Small intestine (tissue), 7 donors: ENCODE data around the gene AKR7A2. TPM values are rescaled to one million over a fixed set of nuclear protein-coding genes. Genes with fewer than 3 reads are reported as not detected.
"Not testable (repeated sequence)": the region's sequence is repeated elsewhere in the genome, so short reads cannot be mapped to it uniquely, and the experiment has no call there.

Source experiments
- DNase-seq, 2 donors: peaks; one replicate each; pipeline versions ENCODE4 v3.0.0 to v3.0.0-alpha.2; 2013
- FAIRE-seq: peaks from 2 replicates; lab custom pipeline; 2012; peaks lifted over from hg19 to GRCh38; lab: Jason Lieb, UNC
- H3K27ac ChIP-seq, 3 donors: one replicate each; pipeline ENCODE4 v1.5.1; 2013; ENCODE audit warnings: low read length in 2 of 3, mild to moderate bottlenecking in 2 of 3, control low read depth in 1 of 3, inconsistent platforms in 1 of 3, low read depth in 1 of 3, moderate library complexity in 1 of 3
- H3K27me3 ChIP-seq, 3 donors: one replicate each; pipeline ENCODE4 v1.6.1; 2013; ENCODE audit warnings: low read length in 3 of 3, inconsistent platforms in 1 of 3; ENCODE audit not compliant: control insufficient read depth in 3 of 3, insufficient read depth in 3 of 3
- H3K36me3 ChIP-seq, 3 donors: one replicate each; pipeline ENCODE4 v1.6.1; 2013; ENCODE audit warnings: low read length in 3 of 3, inconsistent platforms in 1 of 3, low read depth in 1 of 3, mild to moderate bottlenecking in 1 of 3, moderate library complexity in 1 of 3; ENCODE audit not compliant: control insufficient read depth in 3 of 3, insufficient read depth in 2 of 3
- H3K4me1 ChIP-seq, 3 donors: one replicate each; pipeline ENCODE4 v1.6.1; 2013; ENCODE audit warnings: low read length in 2 of 3, inconsistent platforms in 1 of 3, low read depth in 1 of 3, mild to moderate bottlenecking in 1 of 3, moderate library complexity in 1 of 3; ENCODE audit not compliant: control insufficient read depth in 3 of 3, insufficient read depth in 2 of 3
- H3K4me3 ChIP-seq, 3 donors: one replicate each; pipeline ENCODE4 v1.5.1; 2013; ENCODE audit warnings: low read length in 3 of 3, control low read depth in 1 of 3, inconsistent platforms in 1 of 3, low read depth in 1 of 3, mild to moderate bottlenecking in 1 of 3, moderate library complexity in 1 of 3
- H3K9me3 ChIP-seq, 2 donors: one replicate each; pipeline ENCODE4 v1.6.1; 2013; ENCODE audit warnings: low read depth in 1 of 2, low read length in 1 of 2; ENCODE audit not compliant: control insufficient read depth in 2 of 2, insufficient read depth in 1 of 2
- WGBS, 3 donors: extraction: QIAGEN DNeasy Blood & Tissue Kit; methylation state at CpG; one replicate each; pipeline ENCODE4 v1.1.7; 2013; 5-methylcytosine and 5-hydroxymethylcytosine counted together
- polyA plus RNA-seq, 4 donors: library from polyadenylated mRNA; stranded (reverse) in 3 of 4; unstranded in 1 of 4; fragments of 200-250 nt in 3 of 4; fragments of 120-200 nt in 1 of 4; gene quantifications; one replicate each; pipeline versions ENCODE4 v1.2.1 to v1.2.3, GENCODE V29; 2013
- donor health status: healthy with polysubstance abuse.
- donor health status: control.
- donor health status: control.
- donor health status: Bipolar disorder and iron deficiency.
- donor health status: healthy.

Gene AKR7A2
- polyA plus RNA-seq, 4 donors, result 73.2 to 153 (median 119) TPM

DNA sequence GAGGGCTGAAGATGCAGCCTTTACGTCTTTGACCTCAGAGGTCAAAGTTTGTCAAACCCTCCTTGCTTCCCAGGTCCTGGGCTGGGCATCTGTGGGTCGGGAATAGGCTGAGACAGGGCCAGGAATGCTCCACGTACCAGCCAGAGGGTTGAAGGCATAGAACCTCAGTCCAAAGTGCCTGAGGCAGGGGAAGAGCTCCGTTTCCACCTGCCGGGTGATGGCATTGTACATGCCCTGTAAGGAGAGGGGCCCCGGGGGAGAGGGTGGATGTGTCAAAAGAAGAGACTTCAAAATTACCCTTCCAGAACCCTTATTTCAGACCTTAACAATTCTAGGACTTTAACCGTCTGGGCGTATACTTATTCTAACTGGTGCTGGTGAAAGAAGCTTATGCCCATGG, 27.1 kb downstream of the AKR7A2 start:
- Histone ChIP-seq H3K4me3 (no peak overlapping the region), H3K27me3 (no peaks in the 10 kb centered on the region), H3K9me3 (no peaks in the 10 kb centered on the region), H3K27ac (peak overlapping the region in 1 of 3 donors; percentile 69), H3K4me1 (peaks cover 0 to 24% (median 0%) of the 10 kb centered on the region in 3 donors), H3K36me3 (peaks cover 3 to 28% (median 21%) of the 10 kb centered on the region in 3 donors)
- WGBS, 3 donors, result 70 to 80% (median 72%) methylated on average over 8 of the region's 8 CpGs
- DNase-seq (peak in 1 of 2 donors; percentile 16), FAIRE-seq (no peak)

DNA sequence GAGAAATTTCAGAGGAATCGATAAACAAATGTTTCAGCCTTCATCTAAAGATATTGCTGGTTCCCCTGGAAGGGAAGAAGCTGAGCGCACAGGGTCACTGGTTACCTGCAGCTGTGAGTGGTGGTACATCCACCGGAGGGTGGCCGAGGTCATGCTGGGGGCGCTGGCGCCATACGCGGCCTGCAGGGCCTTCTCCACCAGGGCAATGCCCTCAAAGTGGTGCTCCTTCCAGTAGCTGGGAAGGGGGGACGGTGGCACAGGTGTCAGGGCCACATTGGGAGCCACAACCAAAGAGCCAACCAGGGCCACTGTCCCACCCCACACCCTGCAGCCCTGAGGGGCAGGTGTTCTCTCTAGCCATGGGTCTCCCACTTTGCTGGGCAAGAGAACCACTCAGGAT, 28.1 kb downstream of the AKR7A2 start:
- no peak overlapping the region for H3K27ac ChIP-seq
- H3K4me1 ChIP-seq, result peaks cover 0 to 20% (median 0%) of the 10 kb centered on the region in 3 donors
- DNase-seq (no peak), FAIRE-seq (no peak)
- H3K36me3 ChIP-seq, result peaks cover 7 to 28% (median 21%) of the 10 kb centered on the region in 3 donors
- no peak overlapping the region for H3K4me3 ChIP-seq
- no peaks in the 10 kb centered on the region for H3K9me3 ChIP-seq
- H3K27me3 ChIP-seq, result no peaks in the 10 kb centered on the region
- WGBS, 3 donors, result 96% methylated on average over 9 of the region's 9 CpGs

DNA sequence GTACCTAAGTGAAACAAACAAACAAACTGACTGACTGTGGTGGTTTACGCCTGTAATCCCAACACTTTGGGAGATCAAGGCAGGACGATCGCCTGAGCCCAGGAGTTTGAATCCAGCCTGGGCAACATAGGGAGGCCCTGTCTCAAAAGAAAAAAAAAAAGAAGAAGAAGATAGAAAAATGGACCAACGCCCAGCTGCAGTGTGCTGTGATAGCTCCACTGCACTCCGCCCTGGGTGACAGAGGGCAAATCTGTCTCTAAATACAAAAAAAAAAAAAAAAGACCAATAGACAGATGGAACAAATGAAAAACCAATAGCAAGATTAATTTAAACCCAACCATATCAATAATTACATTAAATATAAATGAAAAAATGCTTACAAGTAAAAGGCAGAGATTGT, 37.3 kb downstream of the AKR7A2 start:
- peaks cover 0 to 3% of the 10 kb centered on the region in 2 donors for H3K9me3 ChIP-seq
- 54 to 81% (median 71%) methylated on average over 5 of the region's 5 CpGs for WGBS, 3 donors
- DNase-seq, result peak; percentile 73 to 78
- peaks cover 0 to 2% (median 0%) of the 10 kb centered on the region in 3 donors for H3K27me3 ChIP-seq
- no peak for FAIRE-seq
- H3K4me3 ChIP-seq, result peak overlapping the region in 2 of 3 donors; percentile 54 to 76
- peaks cover 0 to 26% (median 2%) of the 10 kb centered on the region in 3 donors for H3K4me1 ChIP-seq
- H3K27ac ChIP-seq, result peak overlapping the region; percentile 52 to 98 (median 96)
- peaks cover 2 to 13% (median 6%) of the 10 kb centered on the region in 3 donors for H3K36me3 ChIP-seq

DNA sequence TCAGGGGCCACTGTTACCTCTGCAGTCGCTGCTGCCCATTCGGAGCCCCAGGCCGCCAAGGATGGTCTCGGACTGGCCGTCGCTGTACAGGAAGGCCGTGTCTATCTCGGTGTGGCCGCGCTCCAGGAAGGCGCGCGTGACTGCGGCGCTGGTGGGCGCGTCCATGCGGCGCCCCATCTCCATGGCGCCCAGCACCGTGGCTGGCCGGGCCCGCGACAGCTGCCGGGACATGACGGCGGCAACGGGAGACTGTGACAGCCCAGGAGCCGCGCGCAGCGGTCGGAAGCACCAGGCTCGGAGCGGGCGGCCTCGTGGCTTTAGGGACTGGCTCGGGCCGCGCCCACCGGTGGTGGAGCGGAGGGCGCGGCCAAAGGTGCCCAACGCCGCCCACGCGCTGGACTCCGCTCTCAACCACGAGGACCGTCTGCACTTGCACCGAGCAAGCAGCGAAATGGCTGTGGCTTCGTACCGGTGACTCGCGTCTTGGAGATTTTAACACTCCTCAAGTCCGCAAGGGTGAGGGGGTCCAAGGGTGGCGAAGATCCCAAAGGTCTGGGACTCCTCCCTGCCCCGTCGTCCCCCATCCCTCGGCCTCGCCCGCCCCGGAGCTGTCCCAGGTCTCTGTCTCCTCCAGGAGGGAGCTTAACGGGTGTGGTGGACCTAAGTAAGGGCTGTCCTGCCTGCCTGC, 38.0 kb downstream of the AKR7A2 start:
- peak overlapping the region; percentile 69 to 98 (median 96) for H3K27ac ChIP-seq

DNA sequence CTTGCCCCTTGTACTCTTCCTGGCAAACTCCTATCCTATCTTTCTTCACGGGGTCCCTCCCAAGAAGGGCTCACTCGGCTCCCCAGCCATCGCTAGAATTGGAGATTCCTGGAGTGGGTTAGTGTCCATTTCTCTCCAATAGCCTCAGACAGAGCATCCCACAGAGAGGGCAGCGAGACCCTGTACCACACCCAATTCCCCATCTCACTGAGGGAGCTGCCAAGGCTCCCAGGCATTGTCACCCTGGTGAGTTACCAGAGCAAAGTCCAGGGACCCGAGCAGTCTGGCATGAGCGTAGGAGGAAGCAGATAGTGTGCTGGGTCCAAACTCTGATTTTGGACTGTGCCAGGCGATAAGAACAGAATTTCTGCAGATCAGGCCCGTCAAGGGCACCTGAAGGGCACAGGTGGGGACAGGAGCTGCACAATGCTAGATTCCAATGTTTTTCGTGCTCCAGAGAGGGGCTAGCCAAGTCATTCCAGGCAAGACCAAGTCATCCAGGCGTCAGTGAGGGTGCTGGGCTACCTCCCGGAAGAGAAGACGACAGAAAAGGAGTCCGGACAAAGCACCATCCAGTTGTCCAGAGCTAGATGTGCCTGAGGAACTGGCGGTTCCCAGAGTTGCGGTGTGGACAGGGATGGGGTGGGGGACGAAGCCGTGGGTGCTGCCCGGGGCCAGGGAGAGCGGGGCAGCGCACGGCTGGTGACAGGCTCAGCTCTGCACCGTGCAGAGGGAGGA, 38.7 kb downstream of the AKR7A2 start:
- Histone ChIP-seq H3K4me3 (peak overlapping the region in 2 of 3 donors; percentile 63 to 76), H3K4me1 (peaks cover 0 to 29% (median 2%) of the 10 kb centered on the region in 3 donors), H3K27me3 (peaks cover 0 to 2% (median 0%) of the 10 kb centered on the region in 3 donors), H3K36me3 (peaks cover 0 to 26% (median 13%) of the 10 kb centered on the region in 3 donors), H3K9me3 (peaks cover 0 to 3% of the 10 kb centered on the region in 2 donors), H3K27ac (peak overlapping the region; percentile 69 to 98 (median 87))
- WGBS, 3 donors, result 25 to 68% (median 41%) methylated on average over 17 to 22 of the region's 22 CpGs
- FAIRE-seq (no peak), DNase-seq (peak; percentile 74 to 97)

More for the DNA sequence above, 38.0 kb downstream of the AKR7A2 start:
- FAIRE-seq, H3K9me3 ChIP-seq, H3K27me3 ChIP-seq: not testable (repeated sequence)
- Histone ChIP-seq H3K4me3 (peak overlapping the region in 2 of 3 donors; percentile 63 to 76), H3K36me3 (peaks cover 0 to 19% (median 13%) of the 10 kb centered on the region in 3 donors), H3K4me1 (peaks cover 0 to 29% (median 2%) of the 10 kb centered on the region in 3 donors)
- WGBS, 3 donors, result 16 to 23% (median 20%) methylated on average over 39 to 59 of the region's 66 CpGs
- peak; percentile 82 to 87 for DNase-seq

DNA sequence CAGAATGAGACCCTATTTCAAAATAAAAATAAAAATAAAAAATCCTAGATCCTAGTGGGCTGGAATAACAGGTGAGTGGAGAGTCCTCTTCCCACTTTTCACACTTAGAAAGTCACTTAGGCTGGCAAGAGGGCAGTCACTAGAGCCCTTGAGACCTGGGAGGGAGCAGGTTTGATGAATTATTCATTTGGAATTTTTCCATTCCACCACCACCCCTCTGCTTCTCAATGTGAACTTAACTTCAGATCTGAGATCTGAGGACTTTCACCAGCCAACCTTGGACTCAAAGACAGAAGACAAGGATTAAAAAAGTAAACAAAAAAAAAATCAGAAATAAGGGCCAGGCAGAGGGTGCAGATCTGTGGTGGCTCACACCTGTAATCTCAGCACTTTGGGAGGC, 39.9 kb downstream of the AKR7A2 start:
- Histone ChIP-seq H3K36me3 (peaks cover under 1 to 33% (median 15%) of the 10 kb centered on the region in 3 donors), H3K27ac (peak overlapping the region in 2 of 3 donors; percentile 49 to 98), H3K4me1 (peaks cover 0 to 29% (median 2%) of the 10 kb centered on the region in 3 donors), H3K27me3 (peaks cover 0 to 2% (median 0%) of the 10 kb centered on the region in 3 donors), H3K9me3 (peaks cover 0 to 3% of the 10 kb centered on the region in 2 donors), H3K4me3 (peak overlapping the region in 1 of 3 donors; percentile 76)
- no peak for FAIRE-seq
- DNase-seq, result peak; percentile 18 to 78

DNA sequence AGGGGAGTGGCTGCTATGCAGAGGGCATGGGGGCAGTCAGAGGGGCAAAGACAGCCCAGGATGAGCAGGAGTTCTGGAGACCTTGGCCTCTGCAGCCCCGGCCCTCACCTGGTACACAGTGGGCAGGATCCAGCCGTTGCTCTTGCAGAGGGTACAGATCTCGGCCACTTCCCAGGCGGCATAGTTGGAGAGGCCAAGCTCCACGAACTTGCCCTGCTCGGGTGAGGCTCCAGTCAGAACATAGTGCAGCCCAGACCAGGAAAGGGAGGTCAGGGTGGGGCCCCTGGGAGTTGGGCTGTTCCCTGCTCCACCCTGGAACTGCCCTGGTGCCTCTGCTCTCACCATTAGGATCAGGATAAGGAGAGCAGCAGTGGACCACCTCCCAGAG, 41.6 kb downstream of the AKR7A2 start:
- not testable (repeated sequence) for FAIRE-seq, H3K27me3 ChIP-seq, H3K9me3 ChIP-seq
- peak in 1 of 2 donors; percentile 87 for DNase-seq
- Histone ChIP-seq H3K4me3 (peak overlapping the region in 1 of 3 donors; percentile 36), H3K27ac (peak overlapping the region in 2 of 3 donors; percentile 49 to 90), H3K36me3 (peaks cover 2 to 39% (median 22%) of the 10 kb centered on the region in 3 donors), H3K4me1 (peaks cover 0 to 29% (median 2%) of the 10 kb centered on the region in 3 donors)
- WGBS, 3 donors, result 45 to 60% (median 48%) methylated on average over 4 to 6 of the region's 6 CpGs
